DMS 273 (cell line): ENCODE data around the gene RGS8.

Experiments used
- DNase-seq: peaks from one replicate; lab custom pipeline; 2025; ENCODE audit not compliant: unreplicated experiment; lab: John Stamatoyannopoulos, UW

The RGS8 gene

GRCh38 chr1:182642461-182642860 lies 41.9 kb downstream of the RGS8 start:
- DNase-seq, result no peak

GRCh38 chr1:182641561-182641960 lies 42.8 kb downstream of the RGS8 start:
- DNase-seq, result no peak

GRCh38 chr1:182639330-182639729 lies 45.1 kb downstream of the RGS8 start:
- no peak for DNase-seq

- no peak for DNase-seq
Measured at GRCh38 chr1:182637769-182638168, 46.6 kb downstream of the RGS8 start.

GRCh38 chr1:182635871-182636270 lies 48.5 kb downstream of the RGS8 start:
- no peak for DNase-seq
